ENCODE measurements around the gene LHB.
"Not testable (repeated sequence)": the region's sequence is repeated elsewhere in the genome, so short reads cannot be mapped to it uniquely, and the experiment has no call there.

Gene LHB

DNA sequence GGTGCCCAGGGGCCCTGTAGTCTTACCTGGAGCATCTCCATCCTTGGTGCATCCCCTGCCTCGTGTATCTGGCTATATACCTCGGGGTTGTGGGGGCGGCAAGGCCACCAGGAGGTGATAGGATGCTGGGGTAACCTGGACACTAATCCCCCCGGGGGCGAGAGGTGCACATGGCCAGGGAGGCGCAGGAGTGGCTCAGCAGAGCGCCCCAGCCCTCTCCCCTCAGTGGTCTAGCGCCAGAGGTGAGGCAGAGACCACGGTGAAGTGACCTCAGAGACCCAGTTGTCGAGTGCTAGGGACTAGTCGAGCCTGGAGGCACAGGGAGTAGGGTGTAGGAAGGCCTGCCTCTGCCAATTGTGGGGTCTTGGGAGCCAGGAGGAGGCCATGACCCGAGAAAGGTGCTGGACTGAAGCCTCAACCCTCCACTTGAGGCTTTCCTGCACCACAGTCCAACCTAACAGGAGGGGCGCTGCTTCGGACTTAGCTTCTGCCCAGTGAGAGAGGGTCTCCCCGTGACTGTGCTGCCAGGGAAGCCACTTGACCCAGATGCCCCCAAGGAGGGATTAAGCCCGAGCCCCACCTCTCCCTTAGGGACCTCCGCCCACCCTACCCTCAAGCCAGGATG is at the start of gene LHB:
Gene LHB, minus strand, starts transcription at position 51 of the 625 bp plus-strand sequence. Its CDS starts 10 bp downstream, at position 41.
- no peak for DNase-seq (ENCODE audit: low read depth, low spot score)

DNA sequence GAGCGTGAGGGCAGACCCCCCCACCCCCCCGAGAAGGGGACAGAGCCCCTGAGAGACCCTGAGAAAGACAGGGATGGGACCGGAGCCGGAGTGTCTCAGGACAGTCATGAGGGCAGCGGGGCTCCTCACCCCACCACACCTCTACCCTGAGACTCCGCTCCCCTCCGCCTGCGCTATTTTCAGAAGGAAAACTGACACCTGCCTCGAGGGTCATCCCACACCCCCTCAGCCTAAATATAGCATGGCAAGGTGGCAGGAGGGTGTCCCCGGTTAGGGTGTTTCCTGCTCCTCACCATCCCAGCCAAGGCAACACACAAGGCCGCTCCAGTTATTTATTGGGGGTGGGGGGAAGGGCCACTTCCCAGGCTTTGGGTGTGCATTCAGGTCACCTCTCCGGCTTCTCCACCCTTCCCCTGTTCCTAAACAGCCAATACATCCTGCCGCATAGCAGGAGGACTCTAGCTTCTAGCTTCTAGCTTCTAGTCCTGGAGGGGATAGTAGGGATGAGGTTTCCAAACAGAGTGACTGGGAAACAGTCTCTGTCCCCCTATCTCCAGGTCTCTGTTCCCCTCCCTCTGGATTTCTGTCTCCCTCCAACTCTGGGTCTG is 49.1 kb upstream of the LHB start:
- DNase-seq (ENCODE audit: low read depth, low spot score): no peak

DNA sequence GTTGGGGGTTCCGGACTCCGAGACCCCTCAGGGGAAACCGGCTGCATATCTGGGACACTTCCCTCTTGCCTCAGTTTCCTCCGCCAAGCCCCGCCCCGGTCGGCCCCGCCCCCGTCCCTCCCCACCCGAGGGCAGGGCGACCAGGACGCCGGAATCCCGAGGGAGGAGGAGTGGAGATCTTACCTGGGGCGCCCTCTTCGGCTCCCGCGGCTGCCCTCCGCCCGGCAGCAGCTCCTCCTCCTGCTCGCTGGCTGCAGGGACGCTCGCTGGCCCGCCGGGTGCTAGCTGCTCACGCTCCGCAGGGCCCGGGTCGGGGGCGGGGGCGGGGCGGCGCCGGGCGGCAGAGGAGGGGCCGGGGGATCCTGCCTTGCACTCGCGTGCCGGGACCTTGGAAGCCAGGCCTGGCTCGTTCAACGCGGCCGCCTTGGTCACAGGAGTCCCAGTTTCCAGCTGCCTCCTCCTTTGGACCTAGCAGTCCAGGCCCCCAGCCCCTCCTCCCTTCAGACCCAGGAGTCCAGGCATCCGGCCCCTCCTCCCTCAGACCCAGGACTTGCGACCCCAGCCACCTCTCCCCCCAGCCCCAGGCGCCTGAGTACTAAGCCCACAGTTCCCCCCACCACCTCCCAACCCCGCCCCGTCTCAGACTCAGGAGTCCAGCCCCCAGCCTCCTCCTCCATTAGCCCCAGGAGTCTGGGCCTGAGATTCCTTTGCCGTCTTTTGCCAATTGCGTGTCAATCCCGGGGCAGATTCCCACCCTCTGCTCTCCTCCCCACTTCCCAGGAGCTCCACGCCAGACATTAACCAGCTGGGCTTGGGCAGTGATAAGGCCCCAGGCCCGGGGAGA is 48.1 kb upstream of the LHB start, which contains the start of gene NTF4:
Gene NTF4, minus strand, starts transcription at position 51 of the 844 bp plus-strand sequence. CDS start 2,821 bp downstream, outside the sequence.
- DNase-seq (ENCODE audit: low read depth, low spot score): no peak

DNA sequence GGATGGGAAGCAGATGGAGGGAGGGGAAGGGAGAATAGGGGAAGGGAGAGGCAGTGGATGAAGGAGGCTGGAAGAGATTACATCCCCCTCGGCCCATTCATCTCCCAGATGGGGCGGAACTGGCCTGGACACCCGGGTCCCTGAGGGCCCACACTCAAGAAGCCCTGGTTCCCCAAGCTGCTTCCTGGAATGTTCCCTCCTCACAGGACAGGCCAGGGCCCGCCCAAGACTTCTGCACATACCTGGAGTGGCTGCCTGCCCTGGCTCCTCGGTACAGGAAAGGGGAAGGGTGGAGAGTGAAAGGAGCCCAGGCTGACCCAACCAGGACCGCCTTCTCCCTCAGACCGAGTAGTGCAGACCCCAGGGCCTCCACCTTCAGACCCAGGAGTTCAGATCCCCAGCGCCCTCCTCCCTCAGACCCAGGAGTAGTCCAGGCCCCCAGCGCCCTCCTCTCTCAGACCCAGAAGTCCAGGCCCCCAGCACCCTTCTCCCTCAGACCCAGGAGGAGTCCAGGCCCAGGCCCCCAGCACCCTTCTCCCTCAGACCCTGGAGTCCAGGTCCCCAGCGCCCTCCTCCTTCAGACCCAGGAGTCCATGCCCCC is 47.2 kb upstream of the LHB start:
- no peak for DNase-seq (ENCODE audit: low read depth, low spot score)

DNA sequence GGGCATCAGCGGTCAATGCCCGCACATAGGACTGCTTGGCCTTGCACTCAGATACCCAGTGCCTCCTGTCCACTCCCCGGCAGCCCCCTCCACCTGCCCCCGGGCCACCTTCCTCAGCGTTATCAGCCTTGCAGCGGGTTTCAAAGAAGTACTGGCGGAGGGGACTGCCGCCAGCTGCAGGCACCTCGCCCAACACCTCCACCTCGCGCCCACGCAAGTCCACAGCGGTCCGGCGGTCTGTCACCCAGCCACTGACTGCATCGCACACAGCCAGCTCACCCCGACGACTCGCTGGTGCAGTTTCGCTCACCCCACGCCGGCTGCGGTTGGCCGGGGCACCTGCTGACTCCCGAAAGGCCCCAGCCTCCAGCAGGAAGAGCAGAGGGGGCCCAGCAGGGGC is 44.6 kb upstream of the LHB start:
- no peak for DNase-seq (ENCODE audit: low read depth, low spot score)

DNA sequence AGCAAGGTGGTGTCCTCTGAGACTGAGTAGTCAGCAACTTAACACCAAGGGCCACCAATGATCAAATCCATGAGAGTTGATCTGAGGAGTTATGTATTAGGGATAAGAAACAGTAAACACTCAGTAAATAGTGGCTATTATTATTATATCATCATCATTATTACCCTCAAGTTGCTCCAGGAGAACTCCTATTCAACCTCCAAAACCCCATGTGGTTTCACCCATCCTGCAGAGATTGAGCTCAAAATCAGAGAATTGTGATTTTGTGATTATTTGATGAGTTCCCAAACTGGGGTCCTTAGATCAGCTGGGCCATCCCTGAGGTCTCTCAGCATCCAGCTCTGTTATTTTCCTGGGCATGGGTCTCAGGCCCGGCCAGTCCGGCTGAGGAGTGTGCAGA is 44.1 kb upstream of the LHB start:
- no peak for DNase-seq (ENCODE audit: low read depth, low spot score)

DNA sequence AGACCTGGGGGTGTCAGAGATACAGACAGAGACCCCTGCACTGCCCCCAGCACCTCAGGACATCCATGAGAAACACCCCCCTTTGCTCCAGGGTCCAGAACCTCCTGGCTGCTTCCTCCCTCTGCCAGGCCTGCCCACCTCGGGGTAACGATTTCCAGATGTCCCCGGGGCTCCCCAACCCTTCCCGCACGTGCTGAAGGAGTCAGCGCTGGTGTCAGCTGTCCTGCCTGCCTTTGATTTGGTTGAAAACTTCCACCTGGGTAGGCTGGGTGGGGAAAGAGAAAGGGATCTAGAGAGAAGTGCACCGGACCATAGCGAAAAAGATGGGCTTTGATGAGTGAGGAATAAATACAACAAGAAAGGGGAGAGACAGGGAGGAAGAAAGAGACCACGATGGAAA is 42.2 kb upstream of the LHB start:
- DNase-seq (ENCODE audit: low read depth, low spot score): no peak

DNA sequence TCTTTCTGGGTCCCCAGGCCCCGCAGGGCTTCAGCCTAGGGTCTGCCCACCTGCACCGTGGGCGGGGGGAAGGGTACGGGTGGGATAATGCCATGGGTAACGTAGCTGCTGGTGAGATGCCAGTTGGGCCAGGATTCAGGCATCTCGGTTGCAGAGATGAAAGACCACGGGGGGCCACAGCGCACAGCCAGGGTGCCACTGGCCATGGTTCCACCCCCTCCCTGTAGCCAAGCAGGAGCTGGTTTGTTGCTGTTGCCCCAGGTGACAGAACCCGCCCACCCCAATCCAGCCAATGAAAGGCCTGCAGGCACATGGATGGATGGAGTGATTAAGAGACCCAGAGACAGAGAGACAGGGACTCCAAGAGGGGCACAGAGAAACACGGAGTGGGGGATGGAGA is 41.7 kb upstream of the LHB start:
- no peak for DNase-seq (ENCODE audit: low read depth, low spot score)

DNA sequence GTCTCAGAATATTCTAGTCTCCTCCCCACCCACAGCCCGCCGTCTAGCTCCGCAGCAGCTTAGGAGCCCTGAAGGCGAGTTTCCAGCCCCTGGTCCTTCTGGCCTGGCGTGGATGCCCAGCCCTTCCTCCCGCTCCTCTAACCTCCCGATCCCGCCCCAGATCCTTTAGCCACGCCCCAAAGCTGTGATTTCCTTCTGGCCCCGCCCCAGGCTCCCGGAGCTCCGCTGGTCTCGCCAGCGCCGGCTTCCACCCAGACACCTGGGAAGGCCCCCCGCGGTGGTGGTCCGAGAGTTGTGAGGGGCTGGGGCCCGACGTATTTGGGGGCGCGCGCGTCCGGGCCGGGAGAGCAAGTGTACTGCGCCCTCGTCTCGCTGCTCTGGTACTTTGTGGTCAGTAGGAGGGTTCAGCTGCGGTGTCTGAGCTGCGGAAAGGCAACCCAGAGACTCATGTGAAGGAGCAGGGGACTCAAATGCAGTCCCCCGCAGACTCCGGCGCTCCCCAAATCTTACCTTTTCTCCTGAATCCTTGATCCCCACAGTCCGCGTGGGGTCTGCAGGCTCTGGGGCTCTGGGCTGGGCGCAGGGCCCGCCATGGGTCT is 40.8 kb upstream of the LHB start, which contains the start of gene CGB7:
Gene CGB7, minus strand, starts transcription at position 114 of the 599 bp plus-strand sequence. CDS start 2,374 bp downstream, outside the sequence.
- no peak for DNase-seq (ENCODE audit: low read depth, low spot score)

DNA sequence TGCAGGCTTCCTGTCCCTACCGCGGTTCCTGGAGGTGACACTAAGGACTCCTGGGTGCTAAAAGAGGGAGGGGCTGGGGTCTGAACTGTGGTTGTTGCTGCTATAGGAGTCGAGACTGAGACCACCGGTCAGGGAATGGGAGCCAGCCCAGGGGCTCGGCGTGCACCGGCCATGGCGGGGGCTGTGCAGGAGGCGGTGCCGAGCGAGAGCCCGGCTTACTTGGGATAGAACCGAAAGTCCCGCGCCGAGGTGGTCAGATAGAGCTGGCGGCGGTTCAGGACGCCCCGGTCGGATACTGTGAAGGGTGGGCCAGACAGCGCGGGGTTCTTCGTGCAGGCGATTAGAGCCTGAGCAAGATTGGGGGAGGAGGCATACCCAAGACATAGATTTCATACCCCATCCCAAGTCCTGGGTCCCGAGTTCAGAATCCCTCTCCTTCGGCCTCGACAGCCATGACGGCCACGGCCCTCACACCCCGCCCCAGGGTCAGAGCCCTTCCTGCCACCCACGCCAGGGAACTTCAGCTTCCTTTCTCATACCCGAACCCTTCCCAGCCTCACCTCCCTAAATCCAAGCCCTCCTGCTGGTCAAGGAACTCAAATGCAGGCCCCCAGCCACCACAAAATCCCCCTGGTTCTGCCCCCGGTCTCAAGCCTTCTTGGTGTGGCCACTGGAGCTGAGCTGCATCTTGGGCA is 40.2 kb upstream of the LHB start:
- not testable (repeated sequence) for DNase-seq (ENCODE audit: low read depth, low spot score)

DNA sequence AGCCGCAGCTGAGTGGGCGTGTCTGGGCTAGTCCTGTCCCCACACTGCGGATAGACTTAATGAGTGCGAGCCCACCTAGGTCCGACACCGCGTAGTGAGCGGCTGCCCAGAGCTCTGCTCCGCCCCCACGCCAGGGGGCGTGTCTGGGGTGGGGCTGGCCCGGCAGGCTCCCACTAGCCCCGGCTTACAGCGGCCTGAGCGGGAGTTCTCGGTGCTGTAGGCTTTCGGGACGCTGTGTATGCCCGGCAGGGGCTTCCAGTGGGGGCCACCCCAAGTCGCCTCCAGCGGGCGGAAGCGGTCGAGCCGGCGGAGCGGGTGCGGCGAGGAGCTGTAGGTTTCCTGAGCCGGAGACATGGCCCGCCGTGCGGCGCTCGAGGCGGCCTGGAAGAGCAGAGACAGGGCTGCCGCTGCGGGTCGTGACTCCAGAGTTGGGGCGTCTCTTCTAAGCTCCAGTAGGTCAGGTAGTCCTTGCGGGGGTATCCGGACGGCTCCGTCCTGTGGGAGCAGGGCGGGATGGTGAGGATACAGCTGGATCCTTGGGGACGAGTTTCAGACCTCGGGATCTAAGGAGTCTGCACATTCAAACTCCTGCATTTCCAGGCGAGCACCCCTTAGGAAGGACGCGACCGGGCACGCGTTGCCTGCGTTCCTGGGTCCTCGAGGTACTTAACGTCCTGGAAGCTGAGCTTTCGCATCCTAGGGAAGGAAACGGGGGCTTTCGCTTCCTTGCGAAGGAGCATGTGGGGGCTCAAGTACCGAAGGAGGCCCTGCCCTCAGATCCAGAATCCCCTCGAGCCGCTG is 39.4 kb upstream of the LHB start:
- no peak for DNase-seq (ENCODE audit: low read depth, low spot score)

DNA sequence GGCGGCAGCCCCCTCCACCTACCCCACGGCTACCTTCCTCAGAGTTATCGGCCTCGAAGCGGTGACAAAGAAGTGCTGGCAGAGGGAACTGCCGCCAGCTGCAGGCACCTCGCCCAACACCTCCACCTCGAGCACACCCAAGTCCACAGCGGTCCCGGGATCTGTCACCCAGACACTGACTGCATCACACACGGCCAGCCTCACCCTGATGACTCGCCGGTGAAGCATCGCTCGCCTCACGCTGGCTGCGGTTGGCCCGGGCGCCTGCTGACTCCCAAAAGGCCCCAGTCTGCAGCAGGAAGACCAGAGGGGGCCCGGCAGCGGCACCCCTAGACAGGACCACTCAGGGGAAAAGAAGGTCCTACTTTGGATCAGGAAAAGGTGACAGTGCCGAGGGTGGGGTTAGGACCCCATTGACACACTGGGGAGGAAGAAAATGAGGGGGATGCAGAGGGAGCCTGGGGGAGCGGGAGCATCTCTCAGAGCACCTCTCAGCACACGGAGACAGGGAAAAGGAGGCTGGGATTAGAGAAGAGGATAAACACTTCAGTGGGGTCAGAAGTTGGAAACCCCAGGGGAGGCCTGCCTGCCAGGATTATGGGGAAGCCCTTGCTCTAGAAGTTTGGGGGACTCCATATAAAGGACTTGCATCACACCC is 33.6 kb upstream of the LHB start:
- not testable (repeated sequence) for DNase-seq (ENCODE audit: low read depth, low spot score)

DNA sequence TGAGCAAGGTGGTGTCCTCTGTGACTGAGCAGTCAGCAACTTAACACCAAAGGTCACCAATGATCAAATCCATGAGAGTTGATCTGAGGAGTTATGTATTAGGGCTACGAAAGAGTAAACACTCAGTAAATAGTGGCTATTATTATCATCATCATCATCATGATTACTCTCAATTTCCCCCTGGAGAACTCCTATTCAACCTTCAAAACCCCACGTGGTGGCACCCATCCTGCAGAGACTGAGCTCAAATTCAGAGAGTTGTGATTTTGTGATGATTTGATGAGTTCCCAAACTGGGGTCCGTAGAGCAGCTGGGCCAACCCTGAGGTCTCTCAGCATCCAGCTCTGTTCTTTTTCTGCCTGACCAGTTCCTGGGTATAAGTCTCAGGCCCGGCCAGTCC is 32.9 kb upstream of the LHB start:
- DNase-seq (ENCODE audit: low read depth, low spot score): not testable (repeated sequence)

DNA sequence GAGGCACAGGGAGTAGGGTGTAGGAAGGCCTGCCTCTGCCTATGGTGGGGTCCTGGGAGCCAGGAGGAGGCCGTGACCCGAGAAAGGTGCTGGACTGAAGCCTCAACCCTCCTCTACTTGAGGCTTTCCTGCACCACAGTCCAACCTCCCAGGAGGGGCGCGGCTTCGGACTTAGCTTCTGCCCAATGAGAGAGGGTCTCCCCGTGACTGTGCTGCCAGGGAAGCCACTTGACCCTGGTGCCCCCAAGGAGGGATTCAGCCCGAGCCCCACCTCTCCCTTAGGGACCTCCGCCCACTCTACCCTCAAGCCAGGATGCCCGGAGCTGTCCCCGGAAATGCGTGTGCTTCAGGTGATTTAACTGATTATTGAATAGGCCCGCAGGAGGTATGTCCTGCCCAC is 32.1 kb upstream of the LHB start, which contains the start of gene CGB8:
Gene CGB8, minus strand, starts transcription at position 101 of the 400 bp plus-strand sequence. CDS start 372 bp downstream, outside the sequence.
- not testable (repeated sequence) for DNase-seq (ENCODE audit: low read depth, low spot score)

DNA sequence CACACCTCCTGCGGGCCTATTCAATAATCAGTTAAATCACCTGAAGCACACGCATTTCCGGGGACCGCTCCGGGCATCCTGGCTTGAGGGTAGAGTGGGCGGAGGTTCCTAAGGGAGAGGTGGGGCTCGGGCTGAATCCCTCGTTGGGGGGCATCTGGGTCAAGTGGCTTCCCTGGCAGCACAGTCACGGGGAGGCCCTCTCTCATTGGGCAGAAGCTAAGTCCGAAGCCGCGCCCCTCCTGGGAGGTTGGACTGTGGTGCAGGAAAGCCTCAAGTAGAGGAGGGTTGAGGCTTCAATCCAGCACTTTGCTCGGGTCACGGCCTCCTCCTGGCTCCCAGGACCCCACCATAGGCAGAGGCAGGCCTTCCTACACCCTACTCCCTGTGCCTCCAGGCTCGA is 26.7 kb upstream of the LHB start, which contains the start of gene CGB5:
Gene CGB5, plus strand, starts transcription at position 301 of the 400 bp plus-strand sequence. CDS start 362 bp downstream, outside the sequence.
- DNase-seq (ENCODE audit: low read depth, low spot score): not testable (repeated sequence)

DNA sequence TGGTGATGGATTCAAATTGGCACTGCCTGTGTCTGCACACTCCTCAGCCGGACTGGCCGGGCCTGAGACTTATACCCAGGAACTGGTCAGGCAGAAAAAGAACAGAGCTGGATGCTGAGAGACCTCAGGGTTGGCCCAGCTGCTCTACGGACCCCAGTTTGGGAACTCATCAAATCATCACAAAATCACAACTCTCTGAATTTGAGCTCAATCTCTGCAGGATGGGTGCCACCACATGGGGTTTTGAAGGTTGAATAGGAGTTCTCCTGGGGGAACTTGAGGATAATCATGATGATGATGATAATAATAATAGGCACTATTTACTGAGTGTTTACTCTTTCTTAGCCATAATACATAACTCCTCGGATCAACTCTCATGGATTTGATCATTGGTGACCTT is 25.8 kb upstream of the LHB start:
- not testable (repeated sequence) for DNase-seq (ENCODE audit: low read depth, low spot score)

DNA sequence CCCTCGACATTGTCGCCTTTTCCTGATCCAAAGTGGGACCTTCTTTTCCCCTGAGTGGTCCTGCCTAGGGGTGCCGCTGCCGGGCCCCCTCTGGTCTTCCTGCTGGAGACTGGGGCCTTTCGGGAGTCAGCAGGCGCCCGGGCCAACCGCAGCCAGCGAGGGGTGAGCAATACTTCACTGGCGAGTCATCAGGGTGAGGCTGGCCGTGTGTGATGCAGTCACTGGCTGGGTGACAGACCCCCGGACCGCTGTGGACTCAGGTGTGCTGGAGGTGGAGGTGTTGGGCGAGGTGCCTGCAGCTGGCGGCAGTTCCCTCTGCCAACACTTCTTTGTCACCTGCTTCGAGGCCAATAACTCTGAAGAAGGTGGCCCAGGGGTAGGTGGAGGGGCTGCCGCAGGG is 25.3 kb upstream of the LHB start:
- DNase-seq (ENCODE audit: low read depth, low spot score): no peak

DNA sequence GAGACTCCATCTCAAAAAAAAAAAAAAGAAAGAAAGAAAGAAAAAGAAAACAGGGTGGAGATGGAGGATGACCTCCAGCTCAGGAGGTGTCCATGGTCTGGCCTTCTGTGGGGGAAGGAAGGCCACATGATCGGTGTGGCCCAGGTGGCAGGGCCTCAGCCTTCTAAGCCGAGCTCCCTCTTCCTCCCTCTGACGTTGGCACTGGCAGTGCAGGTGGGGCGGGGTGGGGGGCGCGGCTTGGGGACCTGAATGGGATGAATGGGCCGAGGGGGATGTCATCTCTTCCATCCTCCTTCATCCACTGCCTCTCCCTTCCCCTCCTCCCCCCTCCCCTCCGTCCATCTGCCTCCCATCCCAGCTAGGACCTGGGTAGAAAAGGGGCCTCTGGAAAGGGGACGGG is 22.8 kb upstream of the LHB start:
- not testable (repeated sequence) for DNase-seq (ENCODE audit: low read depth, low spot score)

DNA sequence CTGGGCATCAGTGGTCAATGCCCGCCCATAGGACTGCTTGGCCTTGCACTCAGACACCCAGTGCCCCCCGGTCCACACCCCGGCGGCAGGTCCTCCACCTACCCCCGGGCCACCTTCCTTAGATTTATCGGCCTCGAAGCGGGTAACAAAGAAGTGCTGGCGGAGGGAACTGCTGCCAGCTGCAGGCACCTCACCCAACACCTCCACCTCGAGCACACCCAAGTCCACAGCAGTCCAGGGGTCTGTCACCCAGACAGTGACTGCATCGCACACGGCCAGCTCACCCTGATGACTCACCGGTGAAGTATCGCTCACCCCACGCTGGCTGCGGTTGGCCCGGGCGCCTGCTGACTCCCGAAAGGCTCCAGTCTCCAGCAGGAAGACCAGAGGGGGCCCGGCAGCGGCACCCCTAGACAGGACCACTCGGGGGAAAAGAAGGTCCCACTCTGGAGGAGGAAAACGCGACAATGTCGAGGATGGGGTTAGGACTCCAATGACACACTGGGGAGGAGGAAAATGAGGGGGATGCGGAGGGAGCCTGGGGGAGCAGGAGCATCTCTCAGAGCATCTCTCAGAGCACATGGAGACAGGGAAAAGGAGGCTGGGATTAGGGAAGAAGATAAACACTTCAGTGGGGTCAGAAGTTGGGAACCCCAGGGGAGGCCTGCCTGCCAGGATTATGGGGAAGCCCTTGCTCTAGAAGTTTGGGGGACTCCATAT is 21.8 kb upstream of the LHB start:
- DNase-seq (ENCODE audit: low read depth, low spot score): not testable (repeated sequence)
